HepG2 (cell line): ENCODE measurements around the gene SLC17A8. TPM values are rescaled to one million over a fixed set of nuclear protein-coding genes. Genes with fewer than 3 reads are reported as not detected.
"Not testable (repeated sequence)": the region's sequence is repeated elsewhere in the genome, so short reads cannot be mapped to it uniquely, and the experiment has no call there.

Experiments used
- ATAC-seq: fragments of 200-7000 bp; cut with Tn5 transposase; 3 replicates; pipeline ENCODE4 v1.9.1; 2020; ENCODE audit warnings: mild to moderate bottlenecking, moderate library complexity
- Bru-seq: library from RNA; stranded (reverse); fragments of 400-500 nt; gene quantifications from one replicate; lab custom pipeline; 2021; lab: Mats Ljungman, UMichigan
- BruChase-seq, 2 experiments: library from RNA; stranded (reverse); fragments of 400-500 nt; gene quantifications; one replicate each; lab custom pipeline; 2021; lab: Mats Ljungman, UMichigan
- BruUV-seq: library from RNA; stranded (reverse); fragments of 400-500 nt; replicated peaks from 2 replicates; lab custom pipeline; 2021; lab: Mats Ljungman, UMichigan
- CTCF ChIA-PET: fragments of 300-600 bp; formaldehyde crosslinking; extraction: SDS; loops from one replicate; lab custom pipeline; 2021; ENCODE audit warnings: low total read pairs, inconsistent platforms, low intra/inter-chr PET ratio; lab: Yijun Ruan, JAX
- POLR2A ChIA-PET: fragments of 350-600 bp; sonication (Branson Sonifier 250); formaldehyde crosslinking; loops from one replicate; lab custom pipeline; 2020; ENCODE audit warnings: antibody characterized with exemption, inconsistent platforms; lab: Yijun Ruan, JAX
- DNase-seq: peaks from one replicate; pipeline ENCODE4 v3.0.0-alpha.2; 2015; ENCODE audit warnings: low spot score
- FAIRE-seq: peaks from 3 replicates; lab custom pipeline; 2011; peaks lifted over from hg19 to GRCh38; lab: Jason Lieb, UNC
- H2AFZ ChIP-seq: one replicate; pipeline ENCODE4 v1.6.1; 2011; ENCODE audit warnings: low read length, inconsistent platforms
- H3K27ac ChIP-seq: fragments of 300-600 bp; 3 replicates; pipeline ENCODE4 v1.8.0; 2011; ENCODE audit warnings: mixed run types, mild to moderate bottlenecking, mixed read lengths, low read length, inconsistent platforms; ENCODE audit not compliant: insufficient read depth; ENCODE audit errors: extremely low read length
- H3K27me3 ChIP-seq, 2 experiments: fragments of 200-600 bp in 1 of 2; 2 replicates in 1 of 2; 3 replicates in 1 of 2; pipeline versions ENCODE4 v1.6.0 to v1.8.0; 2011; ENCODE audit warnings: low read length in 2 of 2, mild to moderate bottlenecking in 2 of 2, moderate library complexity in 2 of 2, inconsistent platforms in 1 of 2; ENCODE audit not compliant: insufficient read depth in 2 of 2, control insufficient read depth in 1 of 2
- H3K36me3 ChIP-seq, 2 experiments: fragments of 200-600 bp in 1 of 2; replicated peaks in 1 of 2; 2 replicates in 1 of 2; 3 replicates in 1 of 2; pipeline versions ENCODE4 v1.5.1 to v1.8.0; 2011; ENCODE audit warnings: low read length in 2 of 2, inconsistent platforms in 1 of 2; ENCODE audit not compliant: insufficient read depth in 2 of 2, control insufficient read depth in 1 of 2
- H3K4me1 ChIP-seq: 2 replicates; pipeline ENCODE4 v1.5.1; 2012; ENCODE audit warnings: low read length, inconsistent platforms; ENCODE audit not compliant: insufficient read depth
- H3K4me2 ChIP-seq: 2 replicates; pipeline ENCODE4 v1.6.0; 2011; ENCODE audit warnings: low read depth, low read length, inconsistent platforms
- H3K4me3 ChIP-seq, 3 experiments: fragments of 200-600 bp in 1 of 3; sonication (generic), shearing (Covaris generic) in 1 of 3; replicated peaks in 1 of 3; 2 replicates each; pipeline ENCODE4 v1.5.1; 2011 to 2016; ENCODE audit warnings: low read length in 3 of 3, inconsistent platforms in 2 of 3, low read depth in 2 of 3, mild to moderate bottlenecking in 2 of 3, control low read depth in 1 of 3, mixed read lengths in 1 of 3; ENCODE audit not compliant: insufficient read depth in 1 of 3
- H3K79me2 ChIP-seq: one replicate; pipeline ENCODE4 v1.6.1; 2011; ENCODE audit warnings: low read length, inconsistent platforms; ENCODE audit not compliant: insufficient read depth
- H3K9ac ChIP-seq: 2 replicates; pipeline ENCODE4 v1.6.0; 2011; ENCODE audit warnings: mild to moderate bottlenecking, low read depth, low read length, inconsistent platforms; ENCODE audit not compliant: insufficient read depth
- H3K9me3 ChIP-seq: 2 replicates; pipeline ENCODE4 v1.5.1; 2012; ENCODE audit warnings: mild to moderate bottlenecking, low read length
- H4K20me1 ChIP-seq: 2 replicates; pipeline ENCODE4 v1.6.0; 2011; ENCODE audit warnings: inconsistent platforms, mild to moderate bottlenecking, low read length, moderate library complexity; ENCODE audit not compliant: insufficient read depth
- SP140L ChIP-seq: sonication (generic); formaldehyde crosslinking; IDR thresholded peaks from 2 replicates; pipeline ENCODE4 v1.4.0; 2020; ENCODE audit warnings: missing genetic modification reagents, borderline replicate concordance
- ZBTB7B ChIP-seq: sonication (generic); formaldehyde crosslinking; IDR thresholded peaks from 2 replicates; pipeline ENCODE4 v1.4.0; 2020; ENCODE audit warnings: missing genetic modification reagents
- WGBS: methylation state at CpG from one replicate; pipeline ENCODE4 v1.1.6; 2017; ENCODE audit warnings: low lambda C conversion rate; 5-methylcytosine and 5-hydroxymethylcytosine counted together
- in situ Hi-C: cut with HindIII; loops from 2 replicates; pipeline ENCODE4 v1.10.0; 2017; ENCODE audit warnings: low pct_unique_long_range_greater_than_20kb; ENCODE audit not compliant: extremely low pct_ligation_motif_present
- intact Hi-C: fragments of 100-400 bp; cut with micrococcal nuclease; formaldehyde crosslinking; loops from one replicate; pipeline ENCODE4 v1.10.0; 2022; ENCODE audit not compliant: unreplicated experiment
- long read RNA-seq, 2 experiments: library from RNA in 1 of 2; library from polyadenylated mRNA in 1 of 2; stranded (forward) in 1 of 2; unstranded in 1 of 2; transcript quantifications; one replicate each; pipeline ENCODE4 v2.0.0, GENCODE V29; 2019 to 2022
- polyA minus RNA-seq, 3 experiments: library from RNA; depleted of rRNA, polyadenylated mRNA; stranded (reverse); fragments of >200 nt; gene quantifications; 2 replicates each; pipeline ENCODE4 v1.2.3, GENCODE V29; 2011; ENCODE audit warnings: low replicate concordance in 1 of 3
- polyA plus RNA-seq, 8 experiments: library from polyadenylated mRNA; depleted of rRNA in 3 of 8; stranded (reverse) in 7 of 8; unstranded in 1 of 8; fragments of >200 nt; fragmentation: Illumina TruSeq in 4 of 8; extraction: Trizol in 4 of 8; gene quantifications; 2 replicates each; pipeline versions ENCODE4 v1.2.1 to v1.2.3, GENCODE V29; 2011 to 2016; ENCODE audit warnings: low read depth in 4 of 8, missing spikeins in 1 of 8, mixed read lengths in 1 of 8; ENCODE audit not compliant: insufficient read depth in 1 of 8
- total RNA-seq, 5 experiments: library from RNA; depleted of rRNA; stranded (reverse); fragments of >200 nt; fragmentation: Illumina TruSeq; extraction: Trizol; gene quantifications; 2 replicates each; pipeline ENCODE4 v1.2.3, GENCODE V29; 2016; ENCODE audit warnings: low read depth in 1 of 5

SLC17A8 gene
- 0.10 and 0.15 TPM in 2 replicates for total RNA-seq (2016; rRNA removed; fragmentation: Illumina TruSeq; extraction: Trizol)
- total RNA-seq (2016; cell fraction: cytosol; rRNA removed; fragmentation: Illumina TruSeq; extraction: Trizol; ENCODE audit: low read depth): not detected in 2 replicates
- total RNA-seq (2016; cell fraction: insoluble cytoplasmic fraction; rRNA removed; fragmentation: Illumina TruSeq; extraction: Trizol): 0.12 and 0.50 TPM in 2 replicates
- total RNA-seq (2016; cell fraction: membrane; rRNA removed; fragmentation: Illumina TruSeq; extraction: Trizol): 0.03 and 0.10 TPM in 2 replicates
- 0.16 and 0.22 TPM in 2 replicates for total RNA-seq (2016; cell fraction: nucleus; rRNA removed; fragmentation: Illumina TruSeq; extraction: Trizol)
- polyA plus RNA-seq (2011; rRNA removed): 0.07 TPM in 1 of 2 replicates, not detected in the other
- 0.04 TPM in 1 of 2 replicates, not detected in the other for polyA plus RNA-seq (2011; cell fraction: cytosol; rRNA removed)
- polyA plus RNA-seq (2011; cell fraction: nucleus; rRNA removed): not detected in 2 replicates
- 0.05 and 0.21 TPM in 2 replicates for polyA plus RNA-seq (2012)
- not detected in 2 replicates for polyA plus RNA-seq (2016; cell fraction: cytosol; fragmentation: Illumina TruSeq; extraction: Trizol; ENCODE audit: low read depth)
- polyA plus RNA-seq (2016; cell fraction: insoluble cytoplasmic fraction; fragmentation: Illumina TruSeq; extraction: Trizol; ENCODE audit: low read depth): 0.13 and 0.17 TPM in 2 replicates
- polyA plus RNA-seq (2016; cell fraction: membrane; fragmentation: Illumina TruSeq; extraction: Trizol; ENCODE audit: low read depth): 0.03 and 0.06 TPM in 2 replicates
- 0.11 and 0.19 TPM in 2 replicates for polyA plus RNA-seq (2016; cell fraction: nucleus; fragmentation: Illumina TruSeq; extraction: Trizol; ENCODE audit: insufficient read depth, low read depth)
- polyA minus RNA-seq (2011; rRNA and poly(A)+ RNA removed; ENCODE audit: low replicate concordance): not detected in 2 replicates
- not detected in 2 replicates for polyA minus RNA-seq (2011; cell fraction: cytosol; rRNA and poly(A)+ RNA removed)
- polyA minus RNA-seq (2011; cell fraction: nucleus; rRNA and poly(A)+ RNA removed): 0.25 TPM in 1 of 2 replicates, not detected in the other
- percentile 11 among the genes with signal in this experiment for Bru-seq, nascent RNA
- BruChase-seq, experiment 1, labeled RNA remaining after a 6-hour chase: percentile 27 among the genes with signal in this experiment
- percentile 27 among the genes with signal in this experiment for BruChase-seq, experiment 2, labeled RNA remaining after a 2-hour chase
- long read RNA-seq, experiment 1: 0 reads
- long read RNA-seq, experiment 2: 0 reads

- intact Hi-C loops: no loop called here
- H2AFZ ChIP-seq: peak within 1 kb of the TSS; percentile 52
- WGBS: 4% methylated on average over 4 of the region's 13 CpGs
- in situ Hi-C loops: loop anchor here (10.0 kb wide), 1 partner anchor 378 kb away; no protein-coding TSS in a partner anchor
- H3K27ac ChIP-seq: no peak within 1 kb of the TSS
- H3K4me3 ChIP-seq: peak within 1 kb of the TSS; percentile 7 to 27 (median 27); a peak in 4 of 6 replicates
- ChIA-PET CTCF (no interaction called here), POLR2A (no interaction called here)
- H3K4me2 ChIP-seq: peak within 1 kb of the TSS; percentile 62
- no TSS peak for BruUV-seq
- no peaks in the 10 kb centered on the region for H3K36me3 ChIP-seq
- no peak for TF ChIP-seq ZBTB7B (CRISPR knock-in tag)
- no peak for TF ChIP-seq SP140L (CRISPR knock-in tag)
- H3K9me3 ChIP-seq: no peaks in the 10 kb centered on the region
- peaks cover 2 to 10% of the 10 kb centered on the region in 2 experiments; a peak in 2 of 5 replicates for H3K27me3 ChIP-seq
- H3K4me1 ChIP-seq: 0 out of 2 replicates have a peak, but pooled peaks cover 11% of the 10 kb centered on the region
- ATAC-seq: peak; percentile 97
- no peak within 1 kb of the TSS for H3K9ac ChIP-seq
- FAIRE-seq: no peak
- H3K79me2 ChIP-seq: no peaks in the 10 kb centered on the region
- no peak for DNase-seq
- no peaks in the 10 kb centered on the region for H4K20me1 ChIP-seq
Measured at GRCh38 chr12:100356644-100357223, at the start of gene SLC17A8. Gene SLC17A8, plus strand, starts transcription at chr12:100357074. Its CDS starts 318 bp downstream, at chr12:100357392.

- intact Hi-C loops, CTCF ChIA-PET, H3K9ac ChIP-seq: not testable (repeated sequence)
Measured at GRCh38 chr12:100308138-100308537, 48.7 kb upstream of the SLC17A8 start.

More at GRCh38 chr12:100308138-100308537, 48.7 kb upstream of the SLC17A8 start:
- FAIRE-seq, H3K4me2 ChIP-seq, H4K20me1 ChIP-seq, H3K9me3 ChIP-seq, in situ Hi-C loops, BruUV-seq, H2AFZ ChIP-seq, H3K4me3 ChIP-seq, ATAC-seq, DNase-seq, H3K79me2 ChIP-seq, H3K4me1 ChIP-seq, H3K27me3 ChIP-seq, POLR2A ChIA-PET, H3K27ac ChIP-seq: not testable (repeated sequence)
- peaks cover 1 to 16% of the 10 kb centered on the region in 2 experiments; a peak in 4 of 5 replicates for H3K36me3 ChIP-seq
- 100% methylated on average over 5 of the region's 5 CpGs for WGBS
